Raji (cell line): ENCODE measurements around the gene KCNJ10.

Experiments used
- POLR2A ChIP-seq: IDR thresholded peaks from 2 replicates; pipeline ENCODE4 v1.6.1; 2011; ENCODE audit warnings: low read depth, low read length, control low read depth; ENCODE audit not compliant: insufficient read depth

Gene KCNJ10

DNA sequence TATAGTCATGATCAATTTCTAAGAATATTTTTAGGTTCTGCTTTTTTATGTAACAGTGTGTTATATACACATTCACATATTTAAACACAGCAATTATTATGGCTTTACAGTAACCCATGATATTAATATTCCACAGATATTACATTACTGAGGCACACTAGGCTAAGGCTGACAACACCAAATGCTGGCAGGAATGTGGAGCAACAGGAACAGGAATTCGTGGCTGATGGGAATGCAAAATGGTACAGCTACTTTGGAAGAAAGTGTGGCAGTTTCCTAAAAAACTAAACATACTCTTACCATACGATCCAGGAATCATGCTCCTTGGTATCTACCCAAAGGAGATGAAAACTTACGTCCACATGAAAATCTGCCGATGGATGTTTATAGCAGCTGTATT, 9.5 kb upstream of the KCNJ10 start:
- no peak for TF ChIP-seq POLR2A

DNA sequence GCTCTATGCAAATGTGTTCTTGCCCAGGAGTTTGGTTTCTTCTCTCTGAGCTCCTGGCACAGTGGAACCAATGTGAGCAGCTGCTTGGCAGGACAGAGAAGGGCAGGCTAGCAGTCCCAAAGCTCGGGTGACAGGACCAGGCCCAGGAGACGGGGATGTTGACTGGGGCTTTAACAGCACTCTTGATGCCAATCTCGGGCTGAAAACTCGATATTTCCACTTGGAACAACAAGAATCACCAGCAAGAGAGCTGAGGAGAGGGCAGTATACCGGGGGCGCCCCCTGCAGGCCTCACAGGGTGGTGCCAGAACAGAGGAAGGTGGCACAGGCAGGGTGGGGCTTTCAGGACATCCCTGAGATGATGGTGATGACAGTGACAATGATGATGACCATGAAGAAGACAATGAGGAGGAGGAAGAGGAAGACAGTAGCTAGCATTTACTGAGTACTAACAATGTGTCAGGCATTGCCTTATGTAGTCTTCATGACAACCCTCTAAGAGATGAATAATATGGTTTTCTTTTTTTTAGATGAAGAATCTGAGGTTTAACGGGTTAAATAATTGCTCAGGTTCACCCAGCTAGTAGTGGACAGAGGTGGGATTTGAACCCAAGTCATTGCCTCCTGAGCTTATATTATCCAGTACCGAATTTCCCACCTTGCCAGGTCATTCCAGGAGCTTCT, 8.7 kb upstream of the KCNJ10 start:
- no peak for TF ChIP-seq POLR2A

DNA sequence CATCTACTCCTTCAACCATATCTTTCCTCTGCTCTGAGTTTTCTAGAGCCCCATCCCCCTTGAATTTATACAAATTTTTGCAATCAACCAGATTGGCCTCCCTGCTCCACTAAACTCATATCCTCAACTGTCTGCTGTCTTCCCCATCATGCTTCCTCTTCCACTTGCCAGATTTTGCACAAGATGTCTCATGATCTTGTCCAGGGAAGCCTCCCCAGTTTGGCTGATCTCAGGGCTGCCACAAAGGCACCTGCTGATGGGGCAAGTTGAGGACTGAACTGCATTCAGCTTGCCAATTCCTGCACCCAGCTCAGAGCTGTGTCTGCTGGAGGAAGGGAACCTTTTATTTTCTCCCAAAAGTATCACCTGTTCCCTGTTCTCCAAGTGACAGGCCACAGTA, 7.5 kb upstream of the KCNJ10 start:
- no peak for TF ChIP-seq POLR2A

GRCh38 chr1:160076295-160076694, 6.3 kb upstream of the KCNJ10 start:
- no peak for TF ChIP-seq POLR2A

GRCh38 chr1:160075836-160076235, 5.9 kb upstream of the KCNJ10 start:
- no peak for TF ChIP-seq POLR2A

DNA sequence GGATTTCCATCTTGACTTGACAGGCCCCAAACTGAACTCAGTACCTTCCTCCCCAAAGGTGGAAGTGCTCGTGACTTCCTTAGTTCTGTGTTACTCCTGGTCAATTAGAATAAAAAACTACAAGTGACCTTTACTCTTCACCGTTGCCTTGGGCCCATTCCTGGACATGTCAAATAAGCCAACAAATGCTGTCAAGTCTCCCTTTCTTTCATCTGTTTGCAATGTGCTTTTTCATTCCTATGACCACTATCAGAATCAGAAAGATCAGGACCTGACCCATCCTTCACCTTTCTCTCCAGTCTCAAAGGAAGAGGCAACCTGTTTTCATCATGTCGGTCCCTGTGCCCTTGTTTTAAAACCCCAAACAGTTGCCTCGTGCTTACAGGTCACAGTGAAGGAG, 4.9 kb upstream of the KCNJ10 start:
- TF ChIP-seq POLR2A = no peak

- no peak for TF ChIP-seq POLR2A
Observed at GRCh38 chr1:160071289-160071688, 1.3 kb upstream of the KCNJ10 start.

DNA sequence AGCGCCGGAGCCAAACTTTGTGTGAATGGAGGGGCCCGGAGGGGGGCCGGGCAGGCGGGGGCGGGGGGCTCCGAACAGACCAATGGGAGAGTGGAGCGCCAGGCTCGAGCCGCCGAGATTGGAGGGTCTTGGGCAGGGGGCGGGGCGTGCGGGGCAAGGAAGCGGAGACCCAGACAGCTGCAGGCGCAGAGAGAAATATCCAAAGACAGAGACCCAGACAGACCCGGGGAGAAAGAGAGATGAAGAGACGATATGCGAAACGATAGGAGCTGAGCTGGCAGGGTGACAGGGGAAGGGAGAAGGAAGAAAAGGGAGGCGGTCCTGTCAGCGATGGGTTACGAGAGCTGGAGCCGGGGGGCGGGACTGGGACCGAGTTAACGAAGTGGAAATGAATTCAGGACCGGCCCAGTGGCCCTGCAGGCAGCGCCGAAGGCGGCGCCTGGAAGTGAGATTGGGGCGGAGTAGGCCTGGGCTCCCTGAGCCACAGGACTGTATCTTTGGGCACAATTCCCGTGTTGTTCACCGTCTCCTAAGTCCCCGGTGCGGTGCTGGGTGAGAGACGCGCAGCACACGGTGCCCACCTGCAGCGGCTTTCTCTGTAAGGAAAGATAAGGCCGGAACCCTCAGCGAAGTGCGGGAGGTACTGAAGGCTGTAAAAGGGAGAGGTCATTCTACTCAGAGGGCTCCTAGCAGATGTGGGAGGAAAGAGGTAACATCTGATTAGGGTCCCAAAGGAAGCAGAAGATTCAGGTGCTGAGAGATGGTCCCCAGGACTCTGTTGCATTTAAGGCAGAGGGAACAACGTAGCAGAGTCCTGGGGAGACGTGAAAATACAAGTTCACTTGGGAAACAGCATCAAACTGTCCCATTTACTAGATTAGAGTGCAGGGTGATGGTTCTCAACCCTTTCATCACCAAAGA, 543 bp upstream of the KCNJ10 start:
- TF ChIP-seq POLR2A = no peak

DNA sequence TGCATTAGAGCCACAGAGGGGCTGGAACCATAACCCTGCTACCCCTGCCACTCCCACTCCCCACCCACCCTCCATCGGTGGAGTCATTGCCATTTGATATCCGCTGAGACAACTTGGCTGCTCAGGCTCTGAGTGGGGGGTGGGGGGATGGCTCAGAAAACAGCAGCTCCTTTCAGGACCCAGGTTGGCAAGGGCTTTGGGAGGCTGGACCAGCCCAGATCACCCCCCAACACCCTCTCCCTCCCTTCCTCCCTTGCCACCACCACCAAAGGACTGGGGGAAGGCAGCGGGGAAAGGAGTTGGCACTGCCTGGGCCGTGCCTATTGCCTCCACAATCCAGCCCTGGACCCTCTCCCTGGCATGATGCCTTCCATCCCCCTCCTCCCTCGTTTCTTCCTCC, 1.7 kb downstream of the KCNJ10 start:
- no peak for TF ChIP-seq POLR2A

DNA sequence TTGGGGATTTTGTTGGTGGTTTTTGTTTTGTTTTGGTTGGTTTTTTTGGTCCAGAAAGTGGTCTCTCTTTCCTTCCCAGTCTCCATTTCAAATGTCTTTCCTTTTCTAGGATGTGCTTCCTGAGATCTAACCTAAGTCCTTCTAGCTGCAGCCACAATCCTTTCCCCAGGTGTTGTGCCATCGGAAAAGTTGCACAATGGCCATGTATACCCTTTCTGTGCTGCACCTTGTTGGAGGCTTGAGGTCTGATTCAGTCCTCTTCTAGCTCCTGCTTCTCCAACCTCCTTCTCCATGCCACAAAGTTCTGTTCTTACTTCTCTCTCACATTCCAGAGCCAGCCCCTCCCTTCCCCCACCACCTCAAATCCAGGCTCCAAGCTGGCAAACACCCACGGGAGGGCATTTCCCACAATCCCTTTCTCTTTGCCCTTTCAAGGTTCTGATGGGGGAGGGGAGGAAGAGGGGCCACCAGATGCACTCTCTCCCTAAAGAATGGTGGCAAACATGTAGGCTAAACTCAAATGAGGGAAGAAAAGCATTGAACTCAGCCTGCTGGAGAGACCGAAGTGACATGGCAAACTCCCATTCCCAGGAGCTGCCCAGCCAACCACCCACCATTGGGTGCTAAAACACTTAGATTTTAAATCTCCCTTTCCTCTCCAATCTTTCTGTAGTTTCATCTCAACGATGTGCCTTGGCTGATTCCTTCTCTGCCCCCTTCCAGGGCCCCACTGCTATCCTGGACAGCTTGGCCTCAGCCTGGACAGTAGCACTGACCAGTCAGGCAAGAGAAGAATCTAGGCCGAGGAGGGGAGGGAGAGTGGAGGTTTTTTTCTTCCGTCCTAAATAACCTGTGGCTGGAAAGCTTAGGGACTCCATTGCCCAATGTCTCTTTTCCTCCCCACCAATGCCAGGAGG, 2.9 kb downstream of the KCNJ10 start:
- no peak for TF ChIP-seq POLR2A

- no peak for TF ChIP-seq POLR2A
Observed at GRCh38 chr1:160064746-160065145, 5.2 kb downstream of the KCNJ10 start.

DNA sequence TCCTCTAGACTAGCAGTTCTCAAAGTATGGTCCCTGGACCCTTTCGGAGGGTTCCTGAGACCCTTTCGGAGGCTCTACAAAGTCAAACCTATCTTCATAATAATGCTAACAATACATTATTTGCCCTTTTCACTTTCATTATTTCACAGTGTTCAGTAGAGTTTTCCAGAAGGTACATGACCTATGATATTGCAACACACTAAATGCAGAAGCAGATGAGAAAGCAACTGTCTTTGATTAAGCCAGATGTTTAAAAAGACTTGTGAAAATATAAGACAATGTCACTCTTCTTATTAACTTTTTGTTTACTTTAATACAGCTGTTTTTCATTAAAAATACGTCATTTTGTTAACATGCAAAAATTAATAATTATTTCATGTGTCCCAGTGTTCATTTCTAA, 5.8 kb downstream of the KCNJ10 start:
- TF ChIP-seq POLR2A = no peak

GRCh38 chr1:160063176-160063575, 6.8 kb downstream of the KCNJ10 start:
- no peak for TF ChIP-seq POLR2A

GRCh38 chr1:160062230-160062532, 7.8 kb downstream of the KCNJ10 start:
- TF ChIP-seq POLR2A = no peak

DNA sequence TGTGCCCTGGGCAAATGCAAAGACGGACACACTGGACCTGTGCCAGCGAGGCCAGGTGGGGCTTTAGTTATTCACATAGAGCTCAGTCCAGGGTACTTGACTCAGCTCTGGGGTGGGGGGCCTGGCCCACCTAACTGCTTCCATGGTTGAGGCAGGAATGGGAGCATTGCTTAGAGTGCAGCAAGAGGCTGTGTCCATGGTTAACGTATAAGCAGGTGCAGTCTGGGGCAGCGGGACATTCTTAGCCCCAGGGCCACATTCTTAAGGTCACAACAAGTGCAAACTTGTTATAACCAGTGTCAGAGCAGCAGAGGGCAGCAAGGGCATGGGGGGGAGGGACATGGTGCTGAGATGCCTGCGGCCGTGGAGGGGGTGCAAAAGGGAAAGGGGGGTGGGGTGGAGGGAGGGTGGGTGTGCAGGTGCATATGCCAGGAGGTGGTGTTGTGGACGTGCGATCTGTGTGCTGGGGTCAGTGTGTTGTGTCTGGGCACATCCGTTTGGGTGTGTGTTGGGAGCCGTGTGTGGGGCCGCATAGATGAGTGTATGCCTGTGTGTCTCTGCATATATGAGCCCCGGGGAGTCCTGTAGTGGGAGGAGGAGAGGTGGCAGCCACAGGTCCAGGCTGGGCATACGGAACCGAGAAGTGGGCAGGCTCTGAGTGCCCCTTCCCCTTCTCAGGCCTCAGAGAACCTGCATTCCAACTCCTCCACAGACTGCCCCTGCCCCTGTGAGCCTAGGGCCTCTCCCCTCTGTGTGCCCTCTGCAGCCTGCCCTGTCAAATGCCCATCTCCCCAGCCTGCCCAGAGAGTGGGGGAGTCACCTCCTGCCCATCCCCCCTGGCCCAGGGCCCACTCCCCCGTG, 8.4 kb downstream of the KCNJ10 start:
- no peak for TF ChIP-seq POLR2A

DNA sequence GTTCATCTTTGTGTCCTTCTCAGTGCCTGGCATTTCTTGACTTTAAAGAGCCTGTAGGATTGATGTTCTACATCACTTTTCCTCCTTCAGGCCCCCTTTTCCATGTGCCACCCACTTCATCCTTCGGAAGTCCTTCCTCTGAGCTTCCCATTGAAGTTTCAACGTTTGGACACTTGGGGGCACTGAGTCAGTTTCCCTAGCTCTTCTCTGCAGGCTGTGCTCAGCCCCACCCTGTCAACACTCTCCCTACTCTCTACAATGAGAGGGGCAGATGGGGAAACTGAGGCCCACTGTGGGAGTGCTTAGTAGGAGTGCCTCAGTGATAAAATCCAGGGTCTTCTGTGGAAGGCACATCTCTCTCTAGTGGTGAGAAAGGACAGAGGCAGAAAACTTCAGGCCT, 11.9 kb downstream of the KCNJ10 start:
- TF ChIP-seq POLR2A = no peak
